T-cell (primary cell): ENCODE results near the gene NOXO1. TPM values are rescaled to one million over a fixed set of nuclear protein-coding genes. Genes with fewer than 3 reads are reported as not detected.

Experiments
- ATAC-seq, 4 experiments: fragments of 200-7000 bp in 3 of 4; fragments of 150-1000 bp in 1 of 4; cut with Tn5 transposase; replicated peaks in 1 of 4; 1 replicate in 3 of 4; 2 replicates in 1 of 4; pipeline ENCODE4 v1.10.0; 2021; ENCODE audit warnings: moderate library complexity in 3 of 4, mild to moderate bottlenecking in 2 of 4, moderate number of reproducible peaks in 1 of 4
- CTCF ChIA-PET, 2 donors: fragments of 300-600 bp; sonication (Branson Sonifier 250); formaldehyde crosslinking; loops; one replicate each; lab custom pipeline; 2022; ENCODE audit warnings: antibody characterized with exemption in 2 of 2; lab: Charles Lee
- POLR2A ChIA-PET, 2 donors: fragments of 300-600 bp; sonication (Branson Sonifier 250); formaldehyde crosslinking; loops; one replicate each; lab custom pipeline; 2022; ENCODE audit warnings: antibody characterized with exemption in 2 of 2; lab: Charles Lee
- DNase-seq, 35 experiments: peaks; one replicate each; pipeline versions ENCODE4 v3.0.0 to v3.0.0-alpha.2; 2013 to 2023
- H3K27ac ChIP-seq: one replicate; pipeline ENCODE4 v1.5.1; 2013; ENCODE audit warnings: low read length
- H3K27me3 ChIP-seq, 2 experiments: replicated peaks in 1 of 2; 1 replicate in 1 of 2; 2 replicates in 1 of 2; pipeline versions ENCODE4 v1.6.1 to v1.7.0; 2013; ENCODE audit warnings: low read length in 1 of 2, mixed read lengths in 1 of 2; ENCODE audit not compliant: control insufficient read depth in 2 of 2, insufficient read depth in 2 of 2; ENCODE audit errors: extremely low read depth in 1 of 2
- H3K36me3 ChIP-seq, 2 donors: 1 replicate in 1 of 2; 2 replicates in 1 of 2; pipeline versions ENCODE4 v1.6.1 to v1.7.0; 2013; ENCODE audit warnings: low read length in 1 of 2; ENCODE audit not compliant: control insufficient read depth in 2 of 2, insufficient read depth in 1 of 2; ENCODE audit errors: extremely low read depth in 1 of 2
- H3K4me1 ChIP-seq, 2 experiments: 1 replicate in 1 of 2; 2 replicates in 1 of 2; pipeline versions ENCODE4 v1.6.1 to v1.7.0; 2013; ENCODE audit warnings: low read length in 2 of 2, mixed read lengths in 1 of 2; ENCODE audit not compliant: insufficient read depth in 2 of 2, control insufficient read depth in 1 of 2; ENCODE audit errors: extremely low read depth in 1 of 2
- H3K4me3 ChIP-seq, 2 donors: 1 replicate in 1 of 2; 2 replicates in 1 of 2; pipeline versions ENCODE4 v1.5.1 to v1.7.0; 2013; ENCODE audit warnings: mild to moderate bottlenecking in 2 of 2, low read length in 1 of 2, moderate library complexity in 1 of 2; ENCODE audit not compliant: control insufficient read depth in 1 of 2; ENCODE audit errors: extremely low read depth in 1 of 2
- H3K9me3 ChIP-seq: 2 replicates; pipeline ENCODE4 v1.7.0; 2013
- H3K27ac Mint-ChIP-seq, 2 donors: one replicate each; pipeline ENCODE4 v1.8.0; 2020 to 2021; ENCODE audit warnings: mild to moderate bottlenecking in 2 of 2, mixed read lengths in 2 of 2
- H3K27me3 Mint-ChIP-seq, 2 donors: one replicate each; pipeline ENCODE4 v1.8.0; 2021 to 2022; ENCODE audit warnings: mixed read lengths in 2 of 2
- H3K36me3 Mint-ChIP-seq: one replicate; pipeline ENCODE4 v1.8.0; 2021; ENCODE audit warnings: mixed read lengths
- H3K4me1 Mint-ChIP-seq, 3 donors: one replicate each; pipeline ENCODE4 v1.8.0; 2020 to 2022; ENCODE audit warnings: mixed read lengths in 3 of 3, mild to moderate bottlenecking in 1 of 3
- H3K4me3 Mint-ChIP-seq, 3 donors: one replicate each; pipeline ENCODE4 v1.8.0; 2020 to 2022; ENCODE audit warnings: mild to moderate bottlenecking in 3 of 3, mixed read lengths in 3 of 3, moderate library complexity in 3 of 3
- H3K9me3 Mint-ChIP-seq, 3 donors: one replicate each; pipeline ENCODE4 v1.8.0; 2020 to 2022; ENCODE audit warnings: mixed read lengths in 3 of 3
- WGBS: methylation state at CpG from one replicate; pipeline ENCODE4 v1.1.5; 2013; ENCODE audit warnings: missing lambda C conversion rate; ENCODE audit not compliant: insufficient coverage; 5-methylcytosine and 5-hydroxymethylcytosine counted together
- total RNA-seq, 35 experiments: library from RNA in 6 of 35; stranded (reverse) in 6 of 35; fragments of 120-200 nt in 1 of 35; gene quantifications; one replicate each; pipeline versions ENCODE4 v1.2.1 to v1.2.4 and lab custom pipeline; 2013 to 2026

The NOXO1 gene, protein sequence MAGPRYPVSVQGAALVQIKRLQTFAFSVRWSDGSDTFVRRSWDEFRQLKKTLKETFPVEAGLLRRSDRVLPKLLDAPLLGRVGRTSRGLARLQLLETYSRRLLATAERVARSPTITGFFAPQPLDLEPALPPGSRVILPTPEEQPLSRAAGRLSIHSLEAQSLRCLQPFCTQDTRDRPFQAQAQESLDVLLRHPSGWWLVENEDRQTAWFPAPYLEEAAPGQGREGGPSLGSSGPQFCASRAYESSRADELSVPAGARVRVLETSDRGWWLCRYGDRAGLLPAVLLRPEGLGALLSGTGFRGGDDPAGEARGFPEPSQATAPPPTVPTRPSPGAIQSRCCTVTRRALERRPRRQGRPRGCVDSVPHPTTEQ
- total RNA-seq: 1 to 10 TPM in 2 of 5 donors, under 1 TPM in 2, not detected in 1; 0.78 to 2.2 (median 1.3) TPM
- total RNA-seq (2013): 0.46 TPM
- total RNA-seq (lab: John Stamatoyannopoulos, UW): 0.11 to 1.2 (median 0.63) reads per million in 29 experiments

DNA sequence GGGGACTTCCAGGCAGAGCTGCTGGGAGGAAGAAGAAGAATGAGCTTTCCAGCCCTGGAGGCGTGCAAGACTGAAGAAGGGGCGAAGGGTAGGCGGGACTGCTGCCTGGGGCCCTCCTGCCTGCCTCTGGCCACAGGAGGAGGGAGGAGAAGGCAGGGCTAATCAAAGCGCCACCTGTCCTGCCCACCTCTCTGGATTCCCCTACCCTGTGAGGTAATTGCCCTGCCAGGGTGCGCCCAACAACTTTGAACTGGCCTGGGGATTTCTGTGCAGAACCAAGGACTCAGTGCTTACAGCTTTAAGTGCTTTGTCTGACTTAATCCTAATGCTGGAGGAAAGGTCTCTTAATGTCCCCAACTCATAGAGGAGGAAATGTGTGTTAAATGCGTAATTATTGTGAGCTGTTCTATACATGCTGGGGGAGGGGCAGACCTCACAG, at the start of gene NOXO1:
TSS of gene NOXO1 (minus strand) at position 72 of the 439 bp plus-strand sequence. CDS start 290 bp downstream, outside the sequence.
- Mint-ChIP-seq H3K27me3 (peaks cover 0 to 28% of the 10 kb centered on the region in 2 donors), H3K4me3 (peak within 1 kb of the TSS in 2 of 3 donors; percentile 82 to 83), H3K36me3 (peaks cover 7% of the 10 kb centered on the region), H3K27ac (no peak within 1 kb of the TSS), H3K4me1 (peaks cover 10 to 19% (median 15%) of the 10 kb centered on the region in 3 donors), H3K9me3 (no peaks in the 10 kb centered on the region)
- ChIA-PET CTCF (no interaction called here), POLR2A (no interaction called here)
- H3K36me3 ChIP-seq: peaks cover 8 to 22% of the 10 kb centered on the region in 2 donors
- H3K4me3 ChIP-seq: no peak within 1 kb of the TSS
- peak in 1 of 35 experiments; percentile 48 for DNase-seq
- peak in 1 of 4 experiments; percentile 30 for ATAC-seq
- no CpG with 5 or more reads among the region's 6 CpGs for WGBS
- H3K4me1 ChIP-seq: peaks cover 0 to 41% of the 10 kb centered on the region in 2 experiments
- H3K9me3 ChIP-seq: no peaks in the 10 kb centered on the region
- no peak within 1 kb of the TSS for H3K27ac ChIP-seq
- H3K27me3 ChIP-seq: peaks cover 0 to 63% of the 10 kb centered on the region in 2 experiments

DNA sequence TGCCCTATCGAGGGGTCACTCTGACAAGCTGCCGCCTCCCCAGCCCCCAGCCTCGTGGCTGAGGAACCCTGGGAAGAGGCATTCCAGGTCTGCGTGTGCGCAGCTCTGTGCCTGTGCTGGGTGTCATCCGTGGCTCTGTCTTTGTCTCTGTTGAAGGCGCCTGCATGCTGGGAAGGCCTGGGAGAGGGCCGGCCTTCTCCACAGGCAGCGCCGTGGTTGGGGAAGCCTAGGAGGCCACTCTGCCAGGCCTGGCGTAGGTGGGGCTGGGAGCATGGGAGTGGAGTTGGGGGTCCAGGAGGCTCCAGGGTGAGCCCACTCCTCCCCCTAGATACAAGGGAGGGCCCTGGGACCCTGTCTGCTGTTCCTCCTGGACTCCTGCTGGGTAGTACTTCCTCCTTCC, 48.8 kb upstream of the NOXO1 start:
- Mint-ChIP-seq H3K9me3 (no peaks in the 10 kb centered on the region), H3K27ac (no peak overlapping the region), H3K4me3 (no peak overlapping the region), H3K4me1 (peaks cover 0 to 13% (median 9%) of the 10 kb centered on the region in 3 donors), H3K27me3 (no peaks in the 10 kb centered on the region), H3K36me3 (no peaks in the 10 kb centered on the region)
- ATAC-seq (no peak), DNase-seq (no peak)
- H3K4me3 ChIP-seq: no peak overlapping the region
- CTCF ChIA-PET: no interaction called here
- no peaks in the 10 kb centered on the region for H3K36me3 ChIP-seq
- H3K27ac ChIP-seq: no peak overlapping the region
- no peaks in the 10 kb centered on the region for H3K9me3 ChIP-seq
- peaks cover 0 to 32% of the 10 kb centered on the region in 2 experiments for H3K27me3 ChIP-seq
- H3K4me1 ChIP-seq: peaks cover 0 to 29% of the 10 kb centered on the region in 2 experiments
- WGBS: 91% methylated on average over 8 of the region's 11 CpGs
- POLR2A ChIA-PET: no interaction called here

DNA sequence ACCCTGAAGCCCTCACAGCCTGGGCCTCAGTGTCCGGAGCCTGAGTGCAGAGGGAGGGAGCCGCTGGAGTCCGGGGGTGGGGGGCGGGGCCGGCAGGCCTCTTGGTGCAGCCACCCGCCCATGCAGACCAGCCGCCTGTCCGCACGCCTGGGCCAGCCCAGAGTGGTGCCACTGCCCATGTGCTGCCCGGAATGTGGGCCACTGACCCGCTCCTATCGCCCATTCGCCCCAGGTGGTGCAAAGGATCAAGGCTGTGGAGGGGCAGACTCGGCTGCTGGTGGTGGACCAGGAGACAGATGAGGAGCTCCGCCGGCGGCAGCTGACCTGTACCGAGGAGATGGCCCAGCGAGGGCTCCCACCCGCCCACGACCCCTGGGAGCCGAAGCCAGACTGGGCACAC, 48.1 kb upstream of the NOXO1 start:
- ChIA-PET CTCF (no interaction called here), POLR2A (no interaction called here)
- no peak overlapping the region for H3K27ac Mint-ChIP-seq
- no peak for ATAC-seq
- WGBS: 89% methylated on average over 22 of the region's 22 CpGs
- Histone ChIP-seq H3K27me3 (peaks cover 0 to 30% of the 10 kb centered on the region in 2 experiments), H3K27ac (no peak overlapping the region), H3K4me3 (no peak overlapping the region), H3K9me3 (no peaks in the 10 kb centered on the region), H3K4me1 (peaks cover 0 to 29% of the 10 kb centered on the region in 2 experiments), H3K36me3 (no peaks in the 10 kb centered on the region)
- H3K36me3 Mint-ChIP-seq: no peaks in the 10 kb centered on the region
- H3K9me3 Mint-ChIP-seq: no peaks in the 10 kb centered on the region
- H3K27me3 Mint-ChIP-seq: no peaks in the 10 kb centered on the region
- no peak overlapping the region for H3K4me3 Mint-ChIP-seq
- DNase-seq: no peak
- peaks cover 1 to 13% (median 9%) of the 10 kb centered on the region in 3 donors for H3K4me1 Mint-ChIP-seq

DNA sequence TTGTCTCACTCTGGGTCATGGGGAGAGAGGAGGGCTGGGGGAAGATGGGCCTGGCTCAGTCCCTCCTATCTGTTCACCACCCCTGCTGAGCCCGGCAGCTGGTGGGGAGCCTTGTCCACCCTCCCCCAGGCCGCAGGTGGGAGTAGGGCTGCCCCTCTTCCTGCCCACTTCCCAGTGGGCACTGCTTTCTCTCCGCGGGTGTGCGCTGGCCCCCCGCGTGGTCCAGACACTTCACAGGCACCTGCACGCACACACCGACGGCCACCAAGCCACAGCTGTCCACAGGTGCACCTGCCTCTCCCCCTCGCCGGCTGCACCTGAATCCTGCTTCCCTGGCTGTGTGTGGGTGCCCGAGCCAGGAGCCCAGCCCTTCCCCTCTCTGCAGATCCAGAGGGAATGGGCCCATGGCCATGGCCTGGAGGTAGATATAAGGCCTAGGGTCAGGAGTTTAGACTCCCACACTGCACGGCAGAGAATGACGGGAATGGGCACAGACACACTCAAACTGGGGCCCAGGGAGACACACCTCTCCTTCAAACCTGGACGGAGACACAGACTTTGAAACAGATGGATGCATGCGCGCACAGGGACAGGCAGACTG, 47.5 kb upstream of the NOXO1 start:
- Histone ChIP-seq H3K27me3 (peaks cover 0 to 30% of the 10 kb centered on the region in 2 experiments), H3K4me1 (peaks cover under 1 to 32% of the 10 kb centered on the region in 2 experiments), H3K27ac (no peak overlapping the region), H3K4me3 (no peak overlapping the region), H3K36me3 (no peaks in the 10 kb centered on the region), H3K9me3 (no peaks in the 10 kb centered on the region)
- no peaks in the 10 kb centered on the region for H3K36me3 Mint-ChIP-seq
- peaks cover 5 to 17% (median 11%) of the 10 kb centered on the region in 3 donors for H3K4me1 Mint-ChIP-seq
- ChIA-PET CTCF (no interaction called here), POLR2A (no interaction called here)
- no peak overlapping the region for H3K4me3 Mint-ChIP-seq
- ATAC-seq (no peak), DNase-seq (no peak)
- 84% methylated on average over 15 of the region's 18 CpGs for WGBS
- H3K27ac Mint-ChIP-seq: no peak overlapping the region
- no peaks in the 10 kb centered on the region for H3K9me3 Mint-ChIP-seq
- H3K27me3 Mint-ChIP-seq: no peaks in the 10 kb centered on the region

DNA sequence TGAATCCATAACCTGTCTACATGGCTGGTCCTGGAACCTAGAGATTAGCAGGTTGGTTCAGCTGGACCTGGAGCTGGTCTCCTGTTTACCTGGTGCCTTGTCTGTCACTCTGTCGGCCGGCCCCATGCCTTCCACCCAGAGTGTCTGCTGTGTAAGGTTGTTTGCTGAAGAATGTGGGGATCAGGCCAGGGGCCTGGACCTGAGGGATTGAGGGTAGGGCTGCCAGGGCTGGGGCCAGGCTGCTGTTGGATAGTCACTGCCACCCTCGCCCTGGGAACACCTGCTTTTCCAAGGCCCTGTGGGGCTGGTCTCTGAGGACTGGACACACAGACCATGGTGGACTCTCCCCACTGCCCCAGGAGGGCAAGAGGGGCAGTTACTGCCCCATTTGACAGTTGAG, 46.9 kb upstream of the NOXO1 start:
- no peak overlapping the region for H3K27ac ChIP-seq
- ChIA-PET POLR2A (no interaction called here), CTCF (no interaction called here)
- peak overlapping the region; percentile 49 to 75 (median 72) for H3K4me3 Mint-ChIP-seq
- peaks cover 2 to 32% of the 10 kb centered on the region in 2 experiments for H3K4me1 ChIP-seq
- peaks cover 0 to 2% of the 10 kb centered on the region in 2 donors for H3K27me3 Mint-ChIP-seq
- ATAC-seq (no peak), DNase-seq (no peak)
- no peak overlapping the region for H3K27ac Mint-ChIP-seq
- no peaks in the 10 kb centered on the region for H3K9me3 Mint-ChIP-seq
- H3K36me3 ChIP-seq: no peaks in the 10 kb centered on the region
- no peaks in the 10 kb centered on the region for H3K36me3 Mint-ChIP-seq
- H3K4me3 ChIP-seq: no peak overlapping the region
- 88% methylated on average over 3 of the region's 3 CpGs for WGBS
- peaks cover 8 to 19% (median 10%) of the 10 kb centered on the region in 3 donors for H3K4me1 Mint-ChIP-seq
- peaks cover 0 to 30% of the 10 kb centered on the region in 2 experiments for H3K27me3 ChIP-seq
- no peaks in the 10 kb centered on the region for H3K9me3 ChIP-seq
